ENCODE data around the gene PPP1R3E.

- TF ChIP-seq EP300 (IDR thresholded peaks at IDR 0.05; ENCODE audit: borderline replicate concordance): no peak
- TF ChIP-seq YY1 (IDR thresholded peaks at IDR 0.05; ENCODE audit: low read depth): no peak
- TF ChIP-seq CEBPB (IDR thresholded peaks at IDR 0.05): no peak
- no peak for TF ChIP-seq CREB1 (IDR thresholded peaks at IDR 0.05; ENCODE audit: low read depth)
- TF ChIP-seq NFIC (IDR thresholded peaks at IDR 0.05): no peak
- no peak for TF ChIP-seq RAD21 (IDR thresholded peaks at IDR 0.05; ENCODE audit: low read depth)
- no peak for TF ChIP-seq REST (IDR thresholded peaks at IDR 0.05; ENCODE audit: low read depth)
- no peak for TF ChIP-seq TEAD4 (IDR thresholded peaks at IDR 0.05)
- TF ChIP-seq MAX (IDR thresholded peaks at IDR 0.05): no peak
- TF ChIP-seq EGR1 (IDR thresholded peaks at IDR 0.05): no peak
- no peak for TF ChIP-seq TAF1 (IDR thresholded peaks at IDR 0.05; ENCODE audit: low read depth)
- TF ChIP-seq FOXM1 (IDR thresholded peaks at IDR 0.05; ENCODE audit: borderline replicate concordance, low read depth): no peak
Observed at GRCh38 chr14:23324993-23325392, 22.3 kb upstream of the PPP1R3E start.
